A549 (cell line): ENCODE measurements around the gene ACIN1. TPM values are rescaled to one million over a fixed set of nuclear protein-coding genes. Genes with fewer than 3 reads are reported as not detected.

Experiments
- ATAC-seq, 2 experiments: fragments of 200-7000 bp in 1 of 2; fragments of >200 bp in 1 of 2; cut with Nextera tagmentation in 1 of 2; cut with Tn5 transposase in 1 of 2; 3 replicates each; pipeline versions ENCODE4 v1.8.0 to v1.9.1; 2018 to 2020; ENCODE audit warnings: mild to moderate bottlenecking in 1 of 2, moderate library complexity in 1 of 2
- CTCF ChIA-PET: fragments of 300-600 bp; sonication (Branson Sonifier 250); formaldehyde crosslinking; extraction: SDS; loops from one replicate; lab custom pipeline; 2021; ENCODE audit warnings: antibody characterized with exemption, inconsistent platforms; lab: Yijun Ruan, JAX
- POLR2A ChIA-PET: fragments of 350-600 bp; formaldehyde crosslinking; extraction: SDS; loops from one replicate; lab custom pipeline; 2021; ENCODE audit warnings: antibody characterized with exemption, inconsistent platforms; lab: Yijun Ruan, JAX
- DNase-seq, 2 experiments: peaks; one replicate each; pipeline versions ENCODE4 v3.0.0 to v3.0.0-alpha.2; 2011 to 2016; ENCODE audit warnings: low read depth in 1 of 2, low spot score in 1 of 2
- FAIRE-seq: peaks from 2 replicates; lab custom pipeline; 2011; peaks lifted over from hg19 to GRCh38; lab: Jason Lieb, UNC
- H3K27ac ChIP-seq, 2 experiments: fragments of >200 bp; sonication (Bioruptor Twin); formaldehyde crosslinking; 3 replicates each; pipeline ENCODE4 v1.5.1; 2016 to 2017
- H3K4me1 ChIP-seq: fragments of >200 bp; sonication (Bioruptor Twin); formaldehyde crosslinking; 3 replicates; pipeline ENCODE4 v1.6.1; 2016
- H3K4me2 ChIP-seq: fragments of >200 bp; sonication (Bioruptor Twin); formaldehyde crosslinking; 3 replicates; pipeline ENCODE4 v1.6.1; 2016
- H3K4me3 ChIP-seq: fragments of >200 bp; sonication (Bioruptor Twin); formaldehyde crosslinking; 3 replicates; pipeline ENCODE4 v1.5.1; 2016
- H3K9me3 ChIP-seq: fragments of >200 bp; sonication (Bioruptor Twin); formaldehyde crosslinking; 3 replicates; pipeline ENCODE4 v1.6.1; 2016
- BCL3 ChIP-seq: fragments of >200 bp; sonication (Bioruptor Twin); formaldehyde crosslinking; IDR thresholded peaks from 3 replicates; pipeline ENCODE4 v1.6.1; 2016
- CBX8 ChIP-seq: fragments of 200-600 bp; sonication (generic); IDR thresholded peaks from 2 replicates; pipeline ENCODE4 v1.6.1; 2016
- CHD2 ChIP-seq: fragments of 150-350 bp; IDR thresholded peaks from 2 replicates; pipeline ENCODE4 v1.6.1; 2014; ENCODE audit warnings: low read length; ENCODE audit not compliant: partially characterized antibody
- CHD4 ChIP-seq: fragments of 200-600 bp; sonication (generic); IDR thresholded peaks from 2 replicates; pipeline ENCODE4 v1.6.1; 2016; ENCODE audit warnings: antibody characterized with exemption, mild to moderate bottlenecking, borderline replicate concordance
- CTCF ChIP-seq: fragments of >200 bp; sonication (Bioruptor Twin); formaldehyde crosslinking; IDR thresholded peaks from 3 replicates; pipeline ENCODE4 v1.5.1; 2016
- E2F6 ChIP-seq: IDR thresholded peaks from 2 replicates; pipeline ENCODE4 v1.6.1; 2012; ENCODE audit warnings: low read depth, borderline replicate concordance
- EP300 ChIP-seq, 2 experiments: fragments of >200 bp; sonication (Bioruptor Twin); formaldehyde crosslinking; IDR thresholded peaks; 2 replicates in 1 of 2; 3 replicates in 1 of 2; pipeline ENCODE4 v1.6.1; 2016 to 2017
- KDM5A ChIP-seq: fragments of 200-600 bp; sonication (generic); IDR thresholded peaks from 2 replicates; pipeline ENCODE4 v1.6.1; 2016; ENCODE audit warnings: antibody characterized with exemption, mild to moderate bottlenecking
- MAZ ChIP-seq: fragments of 150-350 bp; IDR thresholded peaks from 2 replicates; pipeline ENCODE4 v1.6.1; 2014; ENCODE audit warnings: antibody characterized with exemption, low read depth, low read length, borderline replicate concordance
- NR3C1 ChIP-seq: fragments of >200 bp; sonication (Bioruptor Twin); formaldehyde crosslinking; IDR thresholded peaks from 3 replicates; pipeline ENCODE4 v1.6.1; 2017
- POLR2A ChIP-seq: IDR thresholded peaks from 2 replicates; pipeline ENCODE4 v1.6.1; 2012; ENCODE audit warnings: mild to moderate bottlenecking, low read length
- POLR2AphosphoS2 ChIP-seq: conservative IDR thresholded peaks from 2 replicates; pipeline ENCODE4 v1.6.1; 2012; ENCODE audit warnings: low read length, improper control_type of control experiment, inconsistent platforms
- RAD21 ChIP-seq, 2 experiments: fragments of >200 bp in 1 of 2; sonication (Bioruptor Twin) in 1 of 2; formaldehyde crosslinking in 1 of 2; IDR thresholded peaks in 1 of 2; conservative IDR thresholded peaks in 1 of 2; 2 replicates in 1 of 2; 3 replicates in 1 of 2; pipeline ENCODE4 v1.6.1; 2012 to 2018; ENCODE audit warnings: inconsistent platforms in 1 of 2
- RARB ChIP-seq: fragments of 250-450 bp; sonication (Bioruptor Pico); IDR thresholded peaks from 2 replicates; pipeline ENCODE4 v1.8.0; 2021; ENCODE audit warnings: mild to moderate bottlenecking, moderate library complexity
- REST ChIP-seq: fragments of 200-600 bp; sonication (generic); IDR thresholded peaks from 2 replicates; pipeline ENCODE4 v1.6.1; 2016; ENCODE audit warnings: antibody characterized with exemption, mild to moderate bottlenecking, moderate library complexity
- RNF2 ChIP-seq: fragments of 200-600 bp; sonication (generic); IDR thresholded peaks from 2 replicates; pipeline ENCODE4 v1.6.1; 2016; ENCODE audit warnings: low read depth, mild to moderate bottlenecking, antibody characterized with exemption, moderate library complexity, borderline replicate concordance
- SREBF2 ChIP-seq: fragments of 450-650 bp; IDR thresholded peaks from 2 replicates; pipeline ENCODE4 v1.6.1; 2014; ENCODE audit warnings: mild to moderate bottlenecking, moderate library complexity
- ZFP36 ChIP-seq: fragments of 450-650 bp; IDR thresholded peaks from 2 replicates; pipeline ENCODE4 v1.6.1; 2014; ENCODE audit warnings: borderline replicate concordance; ENCODE audit not compliant: partially characterized antibody
- ZNF302 ChIP-seq: fragments of 250-450 bp; sonication (Bioruptor Pico); IDR thresholded peaks from 2 replicates; pipeline ENCODE4 v1.9.0; 2021; ENCODE audit warnings: inconsistent platforms, mild to moderate bottlenecking, moderate library complexity
- ZSCAN20 ChIP-seq: fragments of 250-450 bp; sonication (Bioruptor Pico); IDR thresholded peaks from 2 replicates; pipeline ENCODE4 v1.8.0; 2022; ENCODE audit warnings: mild to moderate bottlenecking, moderate library complexity
- WGBS: methylation state at CpG from one replicate; pipeline ENCODE4 v1.1.6; 2017; ENCODE audit errors: missing lambda C conversion rate; 5-methylcytosine and 5-hydroxymethylcytosine counted together
- polyA plus RNA-seq, 4 experiments: library from polyadenylated mRNA; depleted of rRNA in 3 of 4; stranded (reverse); fragments of >200 nt; fragmentation: RNase III in 1 of 4; extraction: RNeasy Plus Mini Kit Qiagen cat#74134 plus additional on column Dnase treatment in 1 of 4; gene quantifications; 2 replicates in 3 of 4; 3 replicates in 1 of 4; pipeline ENCODE4 v1.2.3, GENCODE V29; 2011 to 2017
- TF ChIP-seq, protein P1 (sequence below): fragments of 450-650 bp; IDR thresholded peaks from 2 replicates; pipeline ENCODE4 v1.6.1; 2014; ENCODE audit warnings: antibody characterized with exemption

The ACIN1 gene
- polyA plus RNA-seq, 2 of the 4 experiments (the other 2 are of a cell fraction): 140 to 147 TPM

- no peak for FAIRE-seq
- H3K27ac ChIP-seq: peak overlapping the region in 1 of 2 experiments; percentile 89; a peak in 2 of 6 replicates
- TF ChIP-seq, protein P1, sequence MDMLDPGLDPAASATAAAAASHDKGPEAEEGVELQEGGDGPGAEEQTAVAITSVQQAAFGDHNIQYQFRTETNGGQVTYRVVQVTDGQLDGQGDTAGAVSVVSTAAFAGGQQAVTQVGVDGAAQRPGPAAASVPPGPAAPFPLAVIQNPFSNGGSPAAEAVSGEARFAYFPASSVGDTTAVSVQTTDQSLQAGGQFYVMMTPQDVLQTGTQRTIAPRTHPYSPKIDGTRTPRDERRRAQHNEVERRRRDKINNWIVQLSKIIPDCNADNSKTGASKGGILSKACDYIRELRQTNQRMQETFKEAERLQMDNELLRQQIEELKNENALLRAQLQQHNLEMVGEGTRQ: no peak
- TF ChIP-seq RNF2 (no peak), BCL3 (no peak), NR3C1 (no peak), POLR2AphosphoS2 (no peak), MAZ (no peak), ZNF302 (CRISPR knock-in tag) (no peak)
- TF ChIP-seq, all 56 proteins: peak for 0
- Histone ChIP-seq H3K9me3 (no peaks in the 10 kb centered on the region), H3K4me1 (peaks cover 44% of the 10 kb centered on the region), H3K4me2 (0 out of 3 replicates have a peak overlapping the region, but pooled peaks have one; percentile 97), H3K4me3 (no peak overlapping the region)
- ATAC-seq: no peak
- 92% methylated on average over 32 of the region's 32 CpGs for WGBS
- ChIA-PET POLR2A (interaction anchor here (0.5 to 2.8 kb wide), 13 partner anchors 10 to 129 kb away, joined by 3 to 20 read pairs (median 4); partner anchors contain the start of genes ACIN1, AJUBA, C14orf119 and PRMT5), CTCF (interaction anchor here (0.9 to 33.8 kb wide), 39 partner anchors 9 to 669 kb away, joined by 3 to 1206 read pairs (median 6); partner anchors contain the start of genes ACIN1, AJUBA, C14orf119 and HAUS4)
- no peak for DNase-seq
Measured at GRCh38 chr14:23058654-23059504, 36.1 kb downstream of the ACIN1 start.

- H3K9me3 ChIP-seq: no peaks in the 10 kb centered on the region
- ChIA-PET POLR2A (interaction anchor here (0.6 to 2.8 kb wide), 12 partner anchors 11 to 293 kb away, joined by 3 to 20 read pairs (median 4); partner anchors contain the start of genes ACIN1, AJUBA, C14orf119 and PRMT5), CTCF (interaction anchor here (0.8 to 33.8 kb wide), 47 partner anchors 10 to 668 kb away, joined by 3 to 1206 read pairs (median 5); partner anchors contain the start of genes ACIN1, AJUBA, C14orf119 and HAUS4)
- ATAC-seq (peak; percentile 67 to 79), DNase-seq (peak; percentile 87 to 89), FAIRE-seq (no peak)
- H3K4me2 ChIP-seq: peak overlapping the region; percentile 97
- H3K27ac ChIP-seq: peak overlapping the region; percentile 76 to 89
- peaks cover 41% of the 10 kb centered on the region for H3K4me1 ChIP-seq
- 3% methylated on average over 21 of the region's 51 CpGs for WGBS
- H3K4me3 ChIP-seq: peak overlapping the region; percentile 71
- TF ChIP-seq POLR2AphosphoS2: 0 out of 2 replicates have a peak, but pooled peaks have one; percentile 58
- no peak for TF ChIP-seq EP300 (IDR thresholded peaks at IDR 0.05)
- no peak for TF ChIP-seq ZSCAN20 (CRISPR knock-in tag)
- TF ChIP-seq REST: no peak
- no peak for TF ChIP-seq POLR2A
- no peak for TF ChIP-seq CHD2
- no peak for TF ChIP-seq E2F6
- TF ChIP-seq KDM5A: no peak
- peak; percentile 82 for TF ChIP-seq CTCF
- TF ChIP-seq RAD21 (conservative IDR thresholded peaks at IDR 0.05 in 1 of 2, IDR thresholded peaks at IDR 0.05 in 1 of 2): peak; percentile 79 to 81
- no peak for TF ChIP-seq ZFP36
- TF ChIP-seq, protein P1: no peak
- TF ChIP-seq CBX8: no peak
- no peak for TF ChIP-seq CHD4
- no peak for TF ChIP-seq RARB (CRISPR knock-in tag)
- TF ChIP-seq RNF2: 0 out of 2 replicates have a peak, but pooled peaks have one; percentile 66
- no peak for TF ChIP-seq SREBF2
- no peak for TF ChIP-seq MAZ
Measured at GRCh38 chr14:23057757-23058653, 36.9 kb downstream of the ACIN1 start.
